HG03060 (cell line): ENCODE measurements around the gene METRNL.
"Not testable (repeated sequence)": the region's sequence is repeated elsewhere in the genome, so short reads cannot be mapped to it uniquely, and the experiment has no call there.

ENCODE experiments used
- ATAC-seq: cut with Tn5 transposase; IDR thresholded peaks from one replicate; pipeline ENCODE4 v1.9.1; 2021; ENCODE audit warnings: low read depth, moderate number of reproducible peaks; ENCODE audit not compliant: unreplicated experiment

Gene METRNL

GRCh38 chr17:83118071-83118841, 38.8 kb downstream of the METRNL start:
- ATAC-seq: no peak

- ATAC-seq: peak; percentile 55
Measured at GRCh38 chr17:83119987-83120864, 40.8 kb downstream of the METRNL start.

GRCh38 chr17:83121473-83121872, 42.1 kb downstream of the METRNL start:
- ATAC-seq: not testable (repeated sequence)

- no peak for ATAC-seq
Measured at GRCh38 chr17:83121921-83122820, 42.8 kb downstream of the METRNL start.

- ATAC-seq: no peak
Measured at GRCh38 chr17:83122834-83123233, 43.4 kb downstream of the METRNL start.

- no peak for ATAC-seq
Measured at GRCh38 chr17:83123896-83124801, 44.7 kb downstream of the METRNL start.

- ATAC-seq: no peak
Measured at GRCh38 chr17:83124871-83125514, 45.6 kb downstream of the METRNL start.

- ATAC-seq: no peak
Measured at GRCh38 chr17:83125515-83126274, 46.3 kb downstream of the METRNL start.

GRCh38 chr17:83126275-83126811, 46.9 kb downstream of the METRNL start:
- ATAC-seq: no peak

GRCh38 chr17:83127431-83128160, 48.2 kb downstream of the METRNL start:
- ATAC-seq: no peak

- no peak for ATAC-seq
Measured at GRCh38 chr17:83128306-83129240, 49.2 kb downstream of the METRNL start.

- ATAC-seq: no peak
Measured at GRCh38 chr17:83129676-83130075, 50.3 kb downstream of the METRNL start.

GRCh38 chr17:83131401-83132011, 52.1 kb downstream of the METRNL start:
- no peak for ATAC-seq

- ATAC-seq: no peak
Measured at GRCh38 chr17:83132251-83133081, 53.1 kb downstream of the METRNL start.
